Neural cell (in vitro differentiated cells): ENCODE results near the gene SLC10A7. TPM values are rescaled to one million over a fixed set of nuclear protein-coding genes. Genes with fewer than 3 reads are reported as not detected.

Experiments
- H2AFZ ChIP-seq: fragments of 200-600, 300-800 bp; sonication (generic), shearing (Covaris generic); 2 replicates; pipeline ENCODE4 v1.6.0; 2014; ENCODE audit warnings: low read depth, mild to moderate bottlenecking, antibody characterized with exemption, low read length, moderate library complexity
- H3F3A ChIP-seq: fragments of 200-600 bp; shearing (Covaris generic); 2 replicates; pipeline ENCODE4 v1.6.1; 2016; ENCODE audit warnings: mild to moderate bottlenecking, moderate library complexity, mixed read lengths, antibody characterized with exemption, low read length; ENCODE audit not compliant: insufficient read depth, poor library complexity, severe bottlenecking
- H3K27ac ChIP-seq: fragments of 200-600, 300-800 bp; sonication (generic), shearing (Covaris generic); 2 replicates; pipeline ENCODE4 v1.5.1; 2014; ENCODE audit warnings: mild to moderate bottlenecking, low read length, moderate library complexity
- H3K27me3 ChIP-seq: fragments of 300-800, 200-600 bp; sonication (generic), shearing (Covaris generic); 2 replicates; pipeline ENCODE4 v1.6.0; 2014; ENCODE audit warnings: mild to moderate bottlenecking, low read depth, low read length, moderate library complexity; ENCODE audit not compliant: insufficient read depth
- H3K36me3 ChIP-seq: fragments of 300-800, 200-600 bp; sonication (generic), shearing (Covaris generic); 2 replicates; pipeline ENCODE4 v1.5.1; 2014; ENCODE audit warnings: mild to moderate bottlenecking, antibody characterized with exemption, low read length, moderate library complexity; ENCODE audit not compliant: insufficient read depth
- H3K4me2 ChIP-seq: fragments of 300-800, 200-600 bp; sonication (generic), shearing (Covaris generic); 2 replicates; pipeline ENCODE4 v1.6.0; 2014; ENCODE audit warnings: mild to moderate bottlenecking, low read length
- H3K4me3 ChIP-seq: fragments of 300-800, 200-600 bp; sonication (generic), shearing (Covaris generic); 2 replicates; pipeline ENCODE4 v1.5.1; 2014; ENCODE audit warnings: mild to moderate bottlenecking, low read length, moderate library complexity
- H3K79me2 ChIP-seq: fragments of 200-600 bp; shearing (Covaris generic); replicated peaks from 2 replicates; pipeline ENCODE4 v1.6.0; 2014; ENCODE audit warnings: mild to moderate bottlenecking, low read length, moderate library complexity; ENCODE audit not compliant: insufficient read depth
- H3K9ac ChIP-seq: fragments of 300-800, 200-600 bp; sonication (generic), shearing (Covaris generic); 2 replicates; pipeline ENCODE4 v1.6.1; 2016; ENCODE audit warnings: mild to moderate bottlenecking, low read length, mixed read lengths
- H3K9me2 ChIP-seq: fragments of 200-600 bp; shearing (Covaris generic); 2 replicates; pipeline ENCODE4 v1.6.1; 2016; ENCODE audit warnings: mild to moderate bottlenecking, low read length, mixed read lengths; ENCODE audit not compliant: insufficient read depth
- H3K9me3 ChIP-seq: fragments of 200-600, 300-800 bp; sonication (generic), shearing (Covaris generic); 2 replicates; pipeline ENCODE4 v1.6.1; 2016; ENCODE audit warnings: mild to moderate bottlenecking, mixed run types, low read length, moderate library complexity, mixed read lengths
- H4K20me1 ChIP-seq: fragments of 200-600 bp; shearing (Covaris generic); 2 replicates; pipeline ENCODE4 v1.6.1; 2016; ENCODE audit warnings: mild to moderate bottlenecking, mixed run types; ENCODE audit not compliant: insufficient read depth
- CTCF ChIP-seq: fragments of 450-650 bp; IDR thresholded peaks from 2 replicates; pipeline ENCODE4 v1.5.1; 2014; ENCODE audit warnings: antibody characterized with exemption, mild to moderate bottlenecking, moderate library complexity; ENCODE audit not compliant: poor library complexity, severe bottlenecking
- EP300 ChIP-seq: fragments of 450-650 bp; conservative IDR thresholded peaks from 2 replicates; pipeline ENCODE4 v1.6.1; 2014; ENCODE audit warnings: antibody characterized with exemption, mild to moderate bottlenecking, moderate library complexity; ENCODE audit not compliant: poor library complexity, severe bottlenecking
- EZH2 ChIP-seq: fragments of 200-600, 300-800 bp; shearing (Covaris generic), sonication (generic); IDR thresholded peaks from 2 replicates; pipeline ENCODE4 v1.6.1; 2014; ENCODE audit warnings: antibody characterized with exemption, low read length, borderline replicate concordance, mild to moderate bottlenecking; ENCODE audit not compliant: insufficient read depth, poor library complexity, severe bottlenecking
- MXI1 ChIP-seq: fragments of 450-650 bp; conservative IDR thresholded peaks from 2 replicates; pipeline ENCODE4 v1.6.1; 2014; ENCODE audit warnings: antibody characterized with exemption, mild to moderate bottlenecking; ENCODE audit not compliant: poor library complexity, severe bottlenecking
- POLR2AphosphoS5 ChIP-seq: IDR thresholded peaks from 2 replicates; pipeline ENCODE4 v1.6.1; 2012
- RAD21 ChIP-seq: fragments of 450-650 bp; conservative IDR thresholded peaks from 2 replicates; pipeline ENCODE4 v1.6.1; 2014; ENCODE audit warnings: antibody characterized with exemption, mild to moderate bottlenecking, moderate library complexity
- REST ChIP-seq: IDR thresholded peaks from 2 replicates; pipeline ENCODE4 v1.6.1; 2012; ENCODE audit warnings: borderline replicate concordance
- SMC3 ChIP-seq: fragments of 450-650 bp; conservative IDR thresholded peaks from 2 replicates; pipeline ENCODE4 v1.6.1; 2014; ENCODE audit warnings: antibody characterized with exemption, mild to moderate bottlenecking, moderate library complexity; ENCODE audit not compliant: poor library complexity
- TAF1 ChIP-seq: IDR thresholded peaks from 2 replicates; pipeline ENCODE4 v1.6.1; 2012; ENCODE audit warnings: low read depth
- polyA plus RNA-seq: library from polyadenylated mRNA; depleted of rRNA; stranded (reverse); fragments of >200 nt; gene quantifications from 2 replicates; pipeline ENCODE4 v1.2.3, GENCODE V29; 2014

SLC10A7 gene
- polyA plus RNA-seq, 1 donor from 2014 or later, result 5.5 TPM

- no peak overlapping the region for H3K27ac ChIP-seq
- H3K79me2 ChIP-seq, result no peaks in the 10 kb centered on the region
- H2AFZ ChIP-seq, result no peak overlapping the region
- H3F3A ChIP-seq, result no peaks in the 10 kb centered on the region
- H3K36me3 ChIP-seq, result no peaks in the 10 kb centered on the region
- H3K9me3 ChIP-seq, result no peaks in the 10 kb centered on the region
- no peak overlapping the region for H3K4me2 ChIP-seq
- H4K20me1 ChIP-seq, result no peaks in the 10 kb centered on the region
- no peak overlapping the region for H3K4me3 ChIP-seq
- H3K9ac ChIP-seq, result no peak overlapping the region
- H3K9me2 ChIP-seq, result no peaks in the 10 kb centered on the region
- no peaks in the 10 kb centered on the region for H3K27me3 ChIP-seq
- TF ChIP-seq RAD21 (no peak), CTCF (no peak), REST (no peak), EP300 (no peak), TAF1 (no peak), EZH2 (no peak), SMC3 (no peak), MXI1 (no peak), POLR2AphosphoS5 (no peak)
Observed at GRCh38 chr4:146495269-146495668, 26.5 kb downstream of the SLC10A7 start.

- no peaks in the 10 kb centered on the region for H4K20me1 ChIP-seq
- H3K79me2 ChIP-seq, result no peaks in the 10 kb centered on the region
- no peaks in the 10 kb centered on the region for H3K36me3 ChIP-seq
- no peaks in the 10 kb centered on the region for H3K9me3 ChIP-seq
- no peak overlapping the region for H3K9ac ChIP-seq
- H3K4me2 ChIP-seq, result no peak overlapping the region
- no peak for TF ChIP-seq MXI1
- TF ChIP-seq EZH2, result no peak
- H3F3A ChIP-seq, result no peaks in the 10 kb centered on the region
- no peak overlapping the region for H3K27ac ChIP-seq
- no peaks in the 10 kb centered on the region for H3K27me3 ChIP-seq
- H2AFZ ChIP-seq, result no peak overlapping the region
- no peaks in the 10 kb centered on the region for H3K9me2 ChIP-seq
- H3K4me3 ChIP-seq, result no peak overlapping the region
Observed at GRCh38 chr4:146494143-146494542, 27.6 kb downstream of the SLC10A7 start.

- no peak overlapping the region for H3K4me2 ChIP-seq
- H4K20me1 ChIP-seq, result no peaks in the 10 kb centered on the region
- H3K9me2 ChIP-seq, result no peaks in the 10 kb centered on the region
- no peak overlapping the region for H3K27ac ChIP-seq
- no peaks in the 10 kb centered on the region for H3K36me3 ChIP-seq
- no peaks in the 10 kb centered on the region for H3K9me3 ChIP-seq
- no peaks in the 10 kb centered on the region for H3K79me2 ChIP-seq
- no peak for TF ChIP-seq POLR2AphosphoS5
- no peak for TF ChIP-seq CTCF
- no peak for TF ChIP-seq REST
- no peak for TF ChIP-seq MXI1
- TF ChIP-seq TAF1, result no peak
- no peak for TF ChIP-seq EP300
- no peak for TF ChIP-seq RAD21
- no peak for TF ChIP-seq EZH2
- TF ChIP-seq SMC3, result no peak
- H3K27me3 ChIP-seq, result no peaks in the 10 kb centered on the region
- no peak overlapping the region for H2AFZ ChIP-seq
- H3F3A ChIP-seq, result no peaks in the 10 kb centered on the region
- H3K4me3 ChIP-seq, result no peak overlapping the region
- H3K9ac ChIP-seq, result no peak overlapping the region
Observed at GRCh38 chr4:146490106-146490505, 31.6 kb downstream of the SLC10A7 start.
